Spleen (tissue), 11 donors: ENCODE measurements around the gene PIAS1. TPM values are rescaled to one million over a fixed set of nuclear protein-coding genes. Genes with fewer than 3 reads are reported as not detected.
A peak's percentile ranks its signal among the peaks of the same experiment; 100 is the strongest.

Source experiments
- DNase-seq: peaks from one replicate; pipeline ENCODE4 v3.0.0-alpha.2; 2020
- H3K27ac ChIP-seq, 8 donors: fragments of 200-600 bp; sonication (generic) in 7 of 8; 1 replicate in 4 of 8; 2 replicates in 4 of 8; pipeline versions ENCODE4 v1.5.0 to v1.8.0; 2016 to 2021; ENCODE audit warnings: inconsistent platforms in 4 of 8, mild to moderate bottlenecking in 4 of 8, moderate library complexity in 1 of 8
- H3K27me3 ChIP-seq, 7 donors: fragments of 200-600 bp; sonication (generic) in 6 of 7; replicated peaks in 1 of 7; 1 replicate in 4 of 7; 2 replicates in 3 of 7; pipeline versions ENCODE4 v1.5.0 to v1.8.0; 2016 to 2021; ENCODE audit warnings: inconsistent platforms in 3 of 7, mild to moderate bottlenecking in 1 of 7
- H3K36me3 ChIP-seq, 6 donors: fragments of 200-600 bp; sonication (generic) in 5 of 6; 1 replicate in 4 of 6; 2 replicates in 2 of 6; pipeline versions ENCODE4 v1.5.0 to v1.8.0; 2016 to 2021; ENCODE audit warnings: inconsistent platforms in 2 of 6
- H3K4me1 ChIP-seq, 6 donors: fragments of 200-600 bp; sonication (generic) in 5 of 6; 1 replicate in 3 of 6; 2 replicates in 3 of 6; pipeline versions ENCODE4 v1.5.0 to v1.8.0; 2016 to 2021; ENCODE audit warnings: inconsistent platforms in 3 of 6
- H3K4me3 ChIP-seq, 8 donors: fragments of 200-600 bp; sonication (generic) in 7 of 8; 1 replicate in 4 of 8; 2 replicates in 4 of 8; pipeline versions ENCODE4 v1.5.0 to v1.8.0; 2016 to 2021; ENCODE audit warnings: inconsistent platforms in 4 of 8, mild to moderate bottlenecking in 4 of 8, moderate library complexity in 2 of 8
- H3K9me3 ChIP-seq, 8 donors: fragments of 200-600 bp; sonication (generic) in 7 of 8; 1 replicate in 4 of 8; 2 replicates in 4 of 8; pipeline versions ENCODE4 v1.5.0 to v1.8.0; 2016 to 2021; ENCODE audit warnings: inconsistent platforms in 4 of 8
- POLR2A ChIP-seq, 3 donors: fragments of 450-650 bp; IDR thresholded peaks; one replicate each; pipeline ENCODE4 v1.5.1; 2017; ENCODE audit warnings: antibody characterized with exemption in 3 of 3, mild to moderate bottlenecking in 1 of 3
- POLR2AphosphoS5 ChIP-seq, 3 donors: sonication (generic); formaldehyde crosslinking; IDR thresholded peaks; one replicate each; pipeline ENCODE4 v1.5.1; 2017; ENCODE audit warnings: antibody characterized with exemption in 3 of 3
- WGBS, 5 donors: extraction: QIAGEN DNeasy Blood & Tissue Kit in 3 of 5; methylation state at CpG; one replicate each; pipeline versions ENCODE4 v1.1.5 to v1.1.7; 2013 to 2018; 5-methylcytosine and 5-hydroxymethylcytosine counted together
- intact Hi-C: fragments of 100-400 bp; cut with DNase I; formaldehyde crosslinking; loops from one replicate; pipeline ENCODE4 v1.15.0; 2023; ENCODE audit warnings: low total_unique reads
- polyA plus RNA-seq, 3 donors: library from polyadenylated mRNA; stranded (reverse); fragments of 200-250 nt; gene quantifications; one replicate each; pipeline ENCODE4 v1.2.1, GENCODE V29; 2013
- total RNA-seq, 7 donors: library from RNA; depleted of rRNA in 3 of 7; stranded (reverse); fragments of >200 nt in 3 of 7; fragmentation: NEBNext Ultra II Directional in 4 of 7; extraction: Animal tissue kit (Norgen Biotek cat#: 25700) in 4 of 7; gene quantifications; one replicate each; pipeline versions ENCODE4 v1.1.0 to v1.2.1, GENCODE V29; 2016 to 2021
- TF ChIP-seq, protein P1 (sequence below), 11 experiments: fragments of 200-600 bp in 7 of 11; fragments of 450-650 bp in 4 of 11; sonication (generic) in 4 of 11; IDR thresholded peaks in 8 of 11; conservative IDR thresholded peaks in 3 of 11; 1 replicate in 7 of 11; 2 replicates in 4 of 11; pipeline versions ENCODE4 v1.4.0 to v1.8.0; 2016 to 2021; ENCODE audit warnings: antibody characterized with exemption in 11 of 11, inconsistent platforms in 4 of 11, mild to moderate bottlenecking in 1 of 11
- donor health status: healthy with polysubstance abuse.
- donor health status: DM: no; HTN: no; CAD: no; lungs with moderate emphysema.
- donor health status: DM: no; HTN: no; CAD: no.
- donor health status: Bipolar disorder and iron deficiency.
- donor health status: healthy.
- donor health status: DM: no; HTN: no; CAD: no.
- donor health status: DM: yes; HTN: yes; CAD: no.

The PIAS1 gene
- total and polyA plus RNA-seq, 10 donors: 12.0 to 104 (median 64.7) TPM

DNA sequence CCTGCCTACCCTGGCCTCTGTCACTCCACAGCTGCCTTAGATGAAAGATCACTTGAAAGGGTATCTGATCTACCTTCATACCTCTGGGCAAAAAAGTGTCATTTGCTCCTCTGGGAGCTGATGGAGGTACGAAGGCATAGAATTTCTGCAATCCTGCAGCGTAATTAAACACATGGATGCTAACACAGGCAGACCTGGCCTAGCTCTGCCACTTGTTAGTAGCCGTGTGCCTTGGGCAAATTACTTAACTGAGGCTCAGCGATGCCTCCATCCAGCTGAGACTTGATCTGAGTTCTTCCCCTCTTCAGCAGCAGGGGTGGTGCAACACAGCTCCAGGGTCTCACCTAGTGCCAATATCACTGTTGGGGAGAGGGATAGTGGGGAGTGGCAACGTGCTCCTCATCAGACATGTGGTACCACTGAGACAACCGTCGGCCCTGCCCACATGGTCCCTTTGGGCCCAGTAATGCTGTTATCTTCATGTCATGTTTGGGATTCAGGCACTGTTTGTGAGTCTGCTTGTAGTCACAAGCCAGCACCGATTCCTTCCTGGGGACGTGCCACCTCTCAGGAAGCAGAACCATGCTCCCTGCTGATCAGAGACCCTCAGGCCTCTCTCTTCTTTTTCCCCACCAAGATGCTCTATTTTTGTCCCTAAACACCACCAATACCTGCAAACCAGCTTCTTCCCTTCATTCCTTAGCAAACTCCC is 34.1 kb upstream of the PIAS1 start:
- WGBS, 5 donors: 87 to 97% (median 90%) methylated on average over 9 of the region's 9 CpGs
- no peaks in the 10 kb centered on the region for H3K4me1 ChIP-seq
- intact Hi-C loops: no loop called here
- no peaks in the 10 kb centered on the region for H3K9me3 ChIP-seq
- H3K27me3 ChIP-seq: no peaks in the 10 kb centered on the region
- H3K36me3 ChIP-seq: no peaks in the 10 kb centered on the region
- no peak for TF ChIP-seq POLR2AphosphoS5 (IDR thresholded peaks at IDR 0.05)
- TF ChIP-seq, protein P1, sequence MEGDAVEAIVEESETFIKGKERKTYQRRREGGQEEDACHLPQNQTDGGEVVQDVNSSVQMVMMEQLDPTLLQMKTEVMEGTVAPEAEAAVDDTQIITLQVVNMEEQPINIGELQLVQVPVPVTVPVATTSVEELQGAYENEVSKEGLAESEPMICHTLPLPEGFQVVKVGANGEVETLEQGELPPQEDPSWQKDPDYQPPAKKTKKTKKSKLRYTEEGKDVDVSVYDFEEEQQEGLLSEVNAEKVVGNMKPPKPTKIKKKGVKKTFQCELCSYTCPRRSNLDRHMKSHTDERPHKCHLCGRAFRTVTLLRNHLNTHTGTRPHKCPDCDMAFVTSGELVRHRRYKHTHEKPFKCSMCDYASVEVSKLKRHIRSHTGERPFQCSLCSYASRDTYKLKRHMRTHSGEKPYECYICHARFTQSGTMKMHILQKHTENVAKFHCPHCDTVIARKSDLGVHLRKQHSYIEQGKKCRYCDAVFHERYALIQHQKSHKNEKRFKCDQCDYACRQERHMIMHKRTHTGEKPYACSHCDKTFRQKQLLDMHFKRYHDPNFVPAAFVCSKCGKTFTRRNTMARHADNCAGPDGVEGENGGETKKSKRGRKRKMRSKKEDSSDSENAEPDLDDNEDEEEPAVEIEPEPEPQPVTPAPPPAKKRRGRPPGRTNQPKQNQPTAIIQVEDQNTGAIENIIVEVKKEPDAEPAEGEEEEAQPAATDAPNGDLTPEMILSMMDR (IDR thresholded peaks at IDR 0.05 in 8 of 11, conservative IDR thresholded peaks at IDR 0.05 in 3 of 11): no peak
- TF ChIP-seq POLR2A (IDR thresholded peaks at IDR 0.05): no peak
- no peak overlapping the region for H3K27ac ChIP-seq
- DNase-seq: no peak
- no peak overlapping the region for H3K4me3 ChIP-seq

DNA sequence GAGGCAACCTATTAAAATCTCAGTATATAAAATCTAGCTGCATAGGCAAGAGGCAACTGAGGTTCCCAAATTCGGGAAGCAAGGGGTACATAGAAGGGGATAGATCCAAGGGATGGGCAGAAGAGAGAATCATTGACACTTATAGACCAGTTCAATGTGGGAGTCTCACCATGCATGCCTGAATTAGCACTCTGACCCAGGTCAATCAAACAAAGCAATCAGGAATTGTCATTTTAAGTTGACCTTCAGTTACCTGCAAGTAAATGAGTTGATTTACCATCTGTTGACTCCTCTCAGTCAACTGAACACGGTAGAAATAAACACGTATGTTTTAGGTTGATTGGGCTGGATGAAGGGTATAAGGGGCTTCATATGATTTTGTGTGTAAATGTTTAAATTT is 33.4 kb upstream of the PIAS1 start:
- 53 to 92% (median 63%) methylated on average over 3 of the region's 3 CpGs for WGBS, 5 donors
- no peak overlapping the region for H3K27ac ChIP-seq
- DNase-seq: no peak
- no peak for TF ChIP-seq POLR2A (IDR thresholded peaks at IDR 0.05)
- no peak for TF ChIP-seq POLR2AphosphoS5 (IDR thresholded peaks at IDR 0.05)
- TF ChIP-seq, protein P1 (IDR thresholded peaks at IDR 0.05 in 8 of 11, conservative IDR thresholded peaks at IDR 0.05 in 3 of 11): no peak
- H3K4me1 ChIP-seq: no peaks in the 10 kb centered on the region
- H3K4me3 ChIP-seq: no peak overlapping the region
- no peaks in the 10 kb centered on the region for H3K9me3 ChIP-seq
- intact Hi-C loops: no loop called here
- no peaks in the 10 kb centered on the region for H3K27me3 ChIP-seq
- H3K36me3 ChIP-seq: no peaks in the 10 kb centered on the region

DNA sequence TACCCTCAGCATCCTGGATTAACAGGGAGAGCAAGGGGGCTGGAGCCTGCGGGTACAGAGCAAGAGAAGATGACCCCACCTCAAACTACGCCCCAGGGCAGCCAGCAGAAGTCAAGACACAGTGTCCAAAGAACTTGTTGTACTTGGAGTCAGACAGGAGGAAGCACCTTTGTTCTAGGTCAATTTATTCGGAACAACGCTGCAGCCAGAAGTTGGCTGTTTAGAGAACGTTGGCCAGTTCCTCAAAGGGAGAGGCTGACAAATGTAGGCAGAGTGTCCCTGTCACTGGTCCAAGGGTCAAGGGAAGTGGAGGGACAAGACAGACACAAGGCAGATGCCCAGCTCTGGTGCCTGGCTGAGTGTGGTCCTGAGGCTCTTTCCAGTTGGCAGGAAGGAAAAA is 32.1 kb upstream of the PIAS1 start:
- intact Hi-C loops: no loop called here
- Histone ChIP-seq H3K27me3 (no peaks in the 10 kb centered on the region), H3K4me1 (no peaks in the 10 kb centered on the region), H3K4me3 (no peak overlapping the region), H3K36me3 (no peaks in the 10 kb centered on the region), H3K27ac (peak overlapping the region in 4 of 8 donors; percentile 11 to 45 (median 34)), H3K9me3 (no peaks in the 10 kb centered on the region)
- 64 to 78% (median 68%) methylated on average over 5 of the region's 5 CpGs for WGBS, 5 donors
- DNase-seq: no peak
- TF ChIP-seq POLR2A (IDR thresholded peaks at IDR 0.05): no peak
- peak in 1 of 3 donors; percentile 46 for TF ChIP-seq POLR2AphosphoS5 (IDR thresholded peaks at IDR 0.05)

DNA sequence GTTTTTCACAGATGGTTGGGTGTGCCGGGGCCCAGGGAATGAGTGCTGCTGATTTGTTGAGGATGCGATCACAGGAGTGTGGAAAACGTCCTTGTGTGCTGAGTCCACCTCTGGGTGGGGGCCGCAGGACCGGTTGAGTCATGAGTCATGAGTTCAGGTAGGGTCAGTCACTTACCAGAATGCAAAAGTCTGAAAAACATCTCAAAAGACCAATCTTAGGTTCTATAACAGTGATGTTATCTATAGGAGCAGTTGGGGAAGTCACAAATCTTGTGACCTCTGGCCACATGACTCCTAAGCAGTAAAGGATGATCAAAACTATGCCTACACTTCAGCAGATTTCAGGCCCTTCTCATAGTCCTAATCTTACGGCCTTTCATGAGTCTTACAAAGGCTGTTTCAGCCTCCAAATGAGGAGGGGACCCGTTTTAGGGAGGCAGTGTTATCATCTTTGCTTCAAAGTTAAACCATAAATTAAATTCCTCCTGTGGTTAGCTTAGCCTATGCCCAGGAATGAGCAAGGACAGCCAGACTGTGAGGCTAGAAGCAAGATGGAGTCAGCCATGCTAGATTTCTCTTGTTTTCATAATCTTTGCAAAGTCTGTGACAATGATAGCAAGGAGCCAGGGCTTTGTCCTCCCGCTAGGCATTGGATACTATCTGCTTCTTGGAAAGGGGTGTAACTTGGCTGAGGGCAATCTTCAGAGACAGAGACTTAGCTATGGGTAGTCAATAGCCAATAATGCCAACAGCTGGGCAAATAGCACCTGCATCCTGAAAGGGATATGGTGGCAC is 30.6 kb upstream of the PIAS1 start:
- Histone ChIP-seq H3K27ac (no peak overlapping the region), H3K9me3 (no peaks in the 10 kb centered on the region), H3K4me1 (no peaks in the 10 kb centered on the region), H3K4me3 (no peak overlapping the region), H3K27me3 (no peaks in the 10 kb centered on the region), H3K36me3 (no peaks in the 10 kb centered on the region)
- intact Hi-C loops: no loop called here
- TF ChIP-seq POLR2A (IDR thresholded peaks at IDR 0.05): no peak
- 82 to 90% (median 85%) methylated on average over 8 of the region's 8 CpGs for WGBS, 5 donors
- DNase-seq: no peak

DNA sequence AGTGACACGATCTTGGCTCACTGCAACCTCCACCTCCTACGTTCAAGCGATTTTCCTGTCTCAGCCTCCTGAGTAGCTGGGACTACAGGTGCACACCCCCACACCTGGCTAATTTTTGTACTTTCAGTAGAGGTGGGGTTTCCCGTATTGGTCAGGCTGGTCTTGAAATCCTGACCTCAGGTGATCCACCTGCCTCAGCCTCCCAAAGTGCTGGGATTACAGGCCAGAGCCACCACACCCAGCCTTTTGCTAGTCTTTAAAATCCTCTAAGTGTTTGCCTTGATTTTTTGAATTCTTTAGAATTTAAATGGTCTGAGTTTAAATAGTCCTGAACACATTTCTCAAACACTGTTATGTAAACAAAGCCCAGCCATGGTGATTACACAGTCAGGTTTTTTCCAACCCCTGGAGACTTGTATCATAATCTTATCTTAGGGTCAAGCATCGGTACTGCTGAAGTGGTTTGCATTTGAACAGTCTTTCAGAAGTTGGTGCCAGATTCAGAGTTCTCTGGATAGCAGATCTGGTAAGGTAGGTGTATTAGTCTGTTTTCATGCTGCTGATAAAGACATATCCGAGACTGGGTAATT is 28.2 kb upstream of the PIAS1 start:
- no peaks in the 10 kb centered on the region for H3K36me3 ChIP-seq
- no peaks in the 10 kb centered on the region for H3K27me3 ChIP-seq
- DNase-seq: no peak
- no peaks in the 10 kb centered on the region for H3K9me3 ChIP-seq
- no peak overlapping the region for H3K27ac ChIP-seq
- H3K4me3 ChIP-seq: no peak overlapping the region
- H3K4me1 ChIP-seq: peaks cover 0 to 2% (median 0%) of the 10 kb centered on the region in 6 donors
- no peak for TF ChIP-seq POLR2AphosphoS5 (IDR thresholded peaks at IDR 0.05)
- no peak for TF ChIP-seq POLR2A (IDR thresholded peaks at IDR 0.05)
- TF ChIP-seq, protein P1 (IDR thresholded peaks at IDR 0.05 in 8 of 11, conservative IDR thresholded peaks at IDR 0.05 in 3 of 11): no peak
- 74 to 87% (median 84%) methylated on average over 6 of the region's 6 CpGs for WGBS, 5 donors
- intact Hi-C loops: no loop called here
